Transverse colon (tissue), 4 donors: ENCODE data around the gene FNIP2. TPM values are rescaled to one million over a fixed set of nuclear protein-coding genes. Genes with fewer than 3 reads are reported as not detected.

Source experiments
- DNase-seq: peaks from one replicate; pipeline ENCODE4 v3.0.0-alpha.2; 2019
- H3K27ac ChIP-seq, 4 donors: fragments of 200-600 bp; sonication (generic); 2 replicates each; pipeline ENCODE4 v1.5.1; 2016 to 2018; ENCODE audit warnings: inconsistent platforms in 4 of 4
- H3K27me3 ChIP-seq: fragments of 200-600 bp; sonication (generic); 2 replicates; pipeline ENCODE4 v1.5.1; 2017; ENCODE audit warnings: inconsistent platforms
- H3K36me3 ChIP-seq, 4 donors: fragments of 200-600 bp; sonication (generic); 2 replicates each; pipeline ENCODE4 v1.5.1; 2017 to 2019; ENCODE audit warnings: inconsistent platforms in 4 of 4
- H3K4me1 ChIP-seq, 4 donors: fragments of 200-600 bp; sonication (generic); 2 replicates each; pipeline ENCODE4 v1.5.1; 2017 to 2020; ENCODE audit warnings: inconsistent platforms in 4 of 4
- H3K4me3 ChIP-seq, 4 donors: fragments of 200-600 bp; sonication (generic); 1 replicate in 1 of 4; 2 replicates in 3 of 4; pipeline versions ENCODE4 v1.5.1 to v1.6.1; 2017 to 2019; ENCODE audit warnings: inconsistent platforms in 4 of 4
- H3K9me3 ChIP-seq, 2 donors: fragments of 200-600 bp; sonication (generic); 2 replicates each; pipeline ENCODE4 v1.5.1; 2017 to 2019; ENCODE audit warnings: inconsistent platforms in 2 of 2
- EP300 ChIP-seq: sonication (generic); formaldehyde crosslinking; IDR thresholded peaks from one replicate; pipeline ENCODE4 v1.6.1; 2017; ENCODE audit warnings: antibody characterized with exemption, low read depth
- POLR2A ChIP-seq: fragments of 450-650 bp; IDR thresholded peaks from one replicate; pipeline ENCODE4 v1.6.1; 2016; ENCODE audit warnings: antibody characterized with exemption, mild to moderate bottlenecking, moderate library complexity
- POLR2AphosphoS5 ChIP-seq, 3 donors: sonication (generic); formaldehyde crosslinking; IDR thresholded peaks; one replicate each; pipeline ENCODE4 v1.6.1; 2016; ENCODE audit warnings: antibody characterized with exemption in 3 of 3
- WGBS, 2 donors: methylation state at CpG; one replicate each; pipeline ENCODE4 v1.1.5; 2018; ENCODE audit warnings: low coverage in 1 of 2; 5-methylcytosine and 5-hydroxymethylcytosine counted together
- in situ Hi-C, 4 donors: fragments of 200-750 bp; cut with MboI; loops; one replicate each; pipeline versions ENCODE4 v1.15.0 to v1.15.1; 2017; ENCODE audit warnings: low sequenced_read_pairs in 3 of 4, low pct_ligation_motif_present in 1 of 4, low pct_unique_long_range_greater_than_20kb in 1 of 4
- intact Hi-C: fragments of 100-400 bp; cut with DNase I; formaldehyde crosslinking; loops from one replicate; pipeline ENCODE4 v1.15.1; 2023; ENCODE audit warnings: low total_unique reads
- total RNA-seq, 4 donors: library from RNA; depleted of rRNA; stranded (reverse); fragments of >200 nt; gene quantifications; one replicate each; pipeline ENCODE4 v1.1.0, GENCODE V29; 2016
- TF ChIP-seq, protein P1 (sequence below), 5 experiments: fragments of 200-600 bp in 3 of 5; fragments of 450-650 bp in 2 of 5; sonication (generic) in 3 of 5; IDR thresholded peaks; 1 replicate in 2 of 5; 2 replicates in 3 of 5; pipeline ENCODE4 v1.5.1; 2016 to 2017; ENCODE audit warnings: antibody characterized with exemption in 5 of 5, inconsistent platforms in 3 of 5, mild to moderate bottlenecking in 2 of 5, moderate library complexity in 1 of 5

Gene FNIP2
- total RNA-seq, 4 donors from 2014 or later: 47.2 to 105 (median 64.0) TPM

DNA sequence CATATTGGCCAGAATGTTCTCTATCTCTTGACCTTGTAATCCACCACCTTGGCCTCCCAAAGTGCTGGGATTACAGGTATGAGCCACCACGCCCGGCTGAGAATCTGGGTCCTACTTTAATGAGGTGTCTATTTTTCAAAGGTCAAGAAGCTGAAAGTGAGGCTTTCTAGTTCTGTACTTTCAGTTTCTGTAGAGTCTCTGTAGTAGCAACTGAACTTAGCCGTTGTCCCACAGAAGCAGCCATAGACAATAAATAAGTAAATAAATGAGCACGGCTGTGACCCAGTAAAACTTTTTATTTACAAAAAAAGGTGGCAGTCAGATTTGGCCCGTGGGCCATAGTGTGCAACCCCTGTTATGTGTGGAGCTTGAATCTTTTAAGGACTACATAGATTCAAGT, 92.0 kb downstream of the FNIP2 start:
- TF ChIP-seq, protein P1, sequence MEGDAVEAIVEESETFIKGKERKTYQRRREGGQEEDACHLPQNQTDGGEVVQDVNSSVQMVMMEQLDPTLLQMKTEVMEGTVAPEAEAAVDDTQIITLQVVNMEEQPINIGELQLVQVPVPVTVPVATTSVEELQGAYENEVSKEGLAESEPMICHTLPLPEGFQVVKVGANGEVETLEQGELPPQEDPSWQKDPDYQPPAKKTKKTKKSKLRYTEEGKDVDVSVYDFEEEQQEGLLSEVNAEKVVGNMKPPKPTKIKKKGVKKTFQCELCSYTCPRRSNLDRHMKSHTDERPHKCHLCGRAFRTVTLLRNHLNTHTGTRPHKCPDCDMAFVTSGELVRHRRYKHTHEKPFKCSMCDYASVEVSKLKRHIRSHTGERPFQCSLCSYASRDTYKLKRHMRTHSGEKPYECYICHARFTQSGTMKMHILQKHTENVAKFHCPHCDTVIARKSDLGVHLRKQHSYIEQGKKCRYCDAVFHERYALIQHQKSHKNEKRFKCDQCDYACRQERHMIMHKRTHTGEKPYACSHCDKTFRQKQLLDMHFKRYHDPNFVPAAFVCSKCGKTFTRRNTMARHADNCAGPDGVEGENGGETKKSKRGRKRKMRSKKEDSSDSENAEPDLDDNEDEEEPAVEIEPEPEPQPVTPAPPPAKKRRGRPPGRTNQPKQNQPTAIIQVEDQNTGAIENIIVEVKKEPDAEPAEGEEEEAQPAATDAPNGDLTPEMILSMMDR (IDR thresholded peaks at IDR 0.05): no peak
- no peak for TF ChIP-seq EP300
- TF ChIP-seq POLR2AphosphoS5 (IDR thresholded peaks at IDR 0.05): no peak
- no peak for TF ChIP-seq POLR2A
- Histone ChIP-seq H3K36me3 (peaks cover 0 to 40% (median 9%) of the 10 kb centered on the region in 4 donors), H3K27ac (no peak overlapping the region), H3K9me3 (no peaks in the 10 kb centered on the region), H3K27me3 (no peaks in the 10 kb centered on the region), H3K4me3 (no peak overlapping the region), H3K4me1 (no peaks in the 10 kb centered on the region)
- WGBS, 2 donors: 49 to 70% methylated on average over 4 to 5 of the region's 5 CpGs
- intact Hi-C loops (loop anchor here (5.0 kb wide), 1 partner anchor 236 kb away; no protein-coding TSS in a partner anchor), in situ Hi-C loops (loop anchor here in 3 of 4 donors (10.0 to 25.0 kb wide), 2 partner anchors 334 to 576 kb away; no protein-coding TSS in a partner anchor)
- no peak for DNase-seq

GRCh38 chr4:158861281-158861680, 92.5 kb downstream of the FNIP2 start:
- Histone ChIP-seq H3K9me3 (no peaks in the 10 kb centered on the region), H3K27me3 (no peaks in the 10 kb centered on the region), H3K4me1 (no peaks in the 10 kb centered on the region), H3K27ac (peak overlapping the region in 1 of 4 donors; percentile 20), H3K36me3 (peaks cover 0 to 40% (median 9%) of the 10 kb centered on the region in 4 donors), H3K4me3 (no peak overlapping the region)
- TF ChIP-seq EP300 (no peak), POLR2A (no peak), POLR2AphosphoS5 (IDR thresholded peaks at IDR 0.05) (no peak)
- TF ChIP-seq, protein P1 (IDR thresholded peaks at IDR 0.05): no peak
- in situ Hi-C loops: loop anchor here in 3 of 4 donors (10.0 to 25.0 kb wide), 2 partner anchors 334 to 576 kb away; no protein-coding TSS in a partner anchor
- intact Hi-C loops: loop anchor here (5.0 kb wide), 1 partner anchor 236 kb away; no protein-coding TSS in a partner anchor
- 84 to 95% methylated on average over 3 of the region's 3 CpGs for WGBS, 2 donors
- no peak for DNase-seq

DNA sequence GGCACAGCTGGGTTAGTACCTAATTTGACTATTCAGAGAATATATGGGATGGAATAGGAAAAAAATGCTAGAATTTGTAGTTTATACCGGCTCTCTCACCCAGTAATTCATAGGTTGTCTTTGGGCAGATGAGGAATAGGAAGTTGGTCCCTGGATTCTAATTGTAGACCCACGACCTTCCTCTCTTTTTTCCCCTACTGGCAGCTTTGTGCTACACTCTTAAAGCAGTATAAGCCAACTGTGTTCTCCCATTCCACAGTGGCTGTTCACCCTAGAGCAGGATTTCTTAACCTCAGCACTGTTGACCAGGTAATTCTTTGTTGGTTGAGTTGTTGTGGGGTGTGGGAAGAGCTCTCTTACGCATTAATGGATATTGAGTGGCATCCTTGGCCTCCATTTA, 92.9 kb downstream of the FNIP2 start:
- TF ChIP-seq EP300 (no peak), POLR2A (no peak), POLR2AphosphoS5 (IDR thresholded peaks at IDR 0.05) (no peak)
- TF ChIP-seq, protein P1 (IDR thresholded peaks at IDR 0.05): no peak
- Histone ChIP-seq H3K4me3 (no peak overlapping the region), H3K27ac (peak overlapping the region in 1 of 4 donors; percentile 20), H3K36me3 (peaks cover 0 to 40% (median 9%) of the 10 kb centered on the region in 4 donors), H3K27me3 (no peaks in the 10 kb centered on the region), H3K4me1 (no peaks in the 10 kb centered on the region), H3K9me3 (no peaks in the 10 kb centered on the region)
- intact Hi-C loops (loop anchor here (5.0 kb wide), 1 partner anchor 236 kb away; no protein-coding TSS in a partner anchor), in situ Hi-C loops (loop anchor here in 3 of 4 donors (10.0 to 25.0 kb wide), 2 partner anchors 333 to 576 kb away; no protein-coding TSS in a partner anchor)
- 82 to 87% methylated on average over 2 to 3 of the region's 3 CpGs for WGBS, 2 donors
- no peak for DNase-seq

- H3K36me3 ChIP-seq: peaks cover 0 to 40% (median 9%) of the 10 kb centered on the region in 4 donors
- TF ChIP-seq POLR2AphosphoS5 (IDR thresholded peaks at IDR 0.05) (no peak), EP300 (no peak), POLR2A (no peak)
- TF ChIP-seq, protein P1 (IDR thresholded peaks at IDR 0.05): no peak
- no peaks in the 10 kb centered on the region for H3K9me3 ChIP-seq
- H3K27ac ChIP-seq: no peak overlapping the region
- no peaks in the 10 kb centered on the region for H3K27me3 ChIP-seq
- no peak for DNase-seq
- no peak overlapping the region for H3K4me3 ChIP-seq
- in situ Hi-C loops (loop anchor here in 3 of 4 donors (10.0 to 25.0 kb wide), 2 partner anchors 332 to 574 kb away; no protein-coding TSS in a partner anchor), intact Hi-C loops (loop anchor here (5.0 kb wide), 1 partner anchor 234 kb away; no protein-coding TSS in a partner anchor)
- H3K4me1 ChIP-seq: no peaks in the 10 kb centered on the region
- WGBS, 2 donors: 83 to 96% methylated on average over 1 to 5 of the region's 5 CpGs
These were observed 94.5 kb downstream of the FNIP2 start for GRCh38 chr4:158863296-158863695.
